Neural cell (in vitro differentiated cells): ENCODE results near the gene ACTMAP.

Experiments
- CTCF ChIP-seq: fragments of 450-650 bp; IDR thresholded peaks from 2 replicates; pipeline ENCODE4 v1.5.1; 2014; ENCODE audit warnings: antibody characterized with exemption, mild to moderate bottlenecking, moderate library complexity; ENCODE audit not compliant: poor library complexity, severe bottlenecking
- EP300 ChIP-seq: fragments of 450-650 bp; conservative IDR thresholded peaks from 2 replicates; pipeline ENCODE4 v1.6.1; 2014; ENCODE audit warnings: antibody characterized with exemption, mild to moderate bottlenecking, moderate library complexity; ENCODE audit not compliant: poor library complexity, severe bottlenecking
- EZH2 ChIP-seq: fragments of 200-600, 300-800 bp; shearing (Covaris generic), sonication (generic); IDR thresholded peaks from 2 replicates; pipeline ENCODE4 v1.6.1; 2014; ENCODE audit warnings: antibody characterized with exemption, low read length, borderline replicate concordance, mild to moderate bottlenecking; ENCODE audit not compliant: insufficient read depth, poor library complexity, severe bottlenecking
- REST ChIP-seq: IDR thresholded peaks from 2 replicates; pipeline ENCODE4 v1.6.1; 2012; ENCODE audit warnings: borderline replicate concordance
- TAF1 ChIP-seq: IDR thresholded peaks from 2 replicates; pipeline ENCODE4 v1.6.1; 2012; ENCODE audit warnings: low read depth

- TF ChIP-seq CTCF (no peak), TAF1 (no peak), REST (no peak), EZH2 (no peak), EP300 (no peak)
Measured at GRCh38 chr19:40755791-40756190, 5.5 kb upstream of the ACTMAP start.
